ENCODE data around the gene OR5AK2. TPM values are rescaled to one million over a fixed set of nuclear protein-coding genes. Genes with fewer than 3 reads are reported as not detected.
"Not testable (repeated sequence)": the region's sequence is repeated elsewhere in the genome, so short reads cannot be mapped to it uniquely, and the experiment has no call there.

OR5AK2 gene, protein sequence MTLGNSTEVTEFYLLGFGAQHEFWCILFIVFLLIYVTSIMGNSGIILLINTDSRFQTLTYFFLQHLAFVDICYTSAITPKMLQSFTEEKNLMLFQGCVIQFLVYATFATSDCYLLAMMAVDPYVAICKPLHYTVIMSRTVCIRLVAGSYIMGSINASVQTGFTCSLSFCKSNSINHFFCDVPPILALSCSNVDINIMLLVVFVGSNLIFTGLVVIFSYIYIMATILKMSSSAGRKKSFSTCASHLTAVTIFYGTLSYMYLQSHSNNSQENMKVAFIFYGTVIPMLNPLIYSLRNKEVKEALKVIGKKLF
- total RNA-seq (2014; rRNA removed; shearing (Covaris generic)), result not detected in 2 replicates

DNA sequence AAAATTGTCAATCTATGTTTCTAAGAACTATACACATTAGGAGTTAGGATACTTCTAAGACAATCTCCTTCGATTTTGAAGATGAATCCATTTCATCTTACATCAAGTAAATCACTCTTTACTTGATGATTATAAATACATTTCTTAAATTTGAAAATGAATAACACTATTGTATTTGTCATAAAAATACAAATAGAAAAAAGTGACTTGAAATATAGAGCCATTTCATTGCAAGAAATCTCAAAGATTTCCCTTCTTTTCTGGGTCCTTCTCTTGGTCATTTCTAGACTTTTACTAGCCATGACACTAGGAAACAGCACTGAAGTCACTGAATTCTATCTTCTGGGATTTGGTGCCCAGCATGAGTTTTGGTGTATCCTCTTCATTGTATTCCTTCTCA lies at the start of gene OR5AK2:
TSS of gene OR5AK2 (plus strand) at position 301 of the 400 bp plus-strand sequence. CDS start at position 301, 0 bp downstream.
- H3K27me3 ChIP-seq (ENCODE audit: control insufficient read depth, insufficient read depth, low read length), result no peaks in the 10 kb centered on the region
- H3K4me3 ChIP-seq (ENCODE audit: insufficient read depth, low read depth, low read length), result no peak within 1 kb of the TSS

DNA sequence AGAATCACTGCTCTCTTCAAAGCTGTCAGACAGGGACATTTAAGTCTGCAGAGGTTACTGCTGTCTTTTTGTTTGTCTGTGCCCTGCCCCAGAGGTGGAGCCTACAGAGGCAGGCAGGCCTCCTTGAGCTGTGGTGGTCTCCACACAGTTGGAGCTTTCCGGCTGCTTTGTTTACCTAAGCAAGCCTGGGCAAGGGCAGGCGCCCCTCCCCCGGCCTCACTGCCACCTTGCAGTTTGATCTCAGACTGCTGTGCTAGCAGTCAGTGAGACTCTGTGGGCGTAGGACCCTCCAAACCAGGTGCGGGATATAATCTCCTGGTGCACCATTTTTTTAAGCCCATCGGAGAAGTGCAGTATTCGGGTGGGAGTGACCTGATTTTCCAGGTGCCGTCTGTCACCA lies 43.2 kb upstream of the OR5AK2 start:
- H3K27me3 ChIP-seq (ENCODE audit: control insufficient read depth, insufficient read depth, low read length); H3K4me3 ChIP-seq (ENCODE audit: insufficient read depth, low read depth, low read length); DNase-seq; H3K36me3 ChIP-seq (replicated peaks; ENCODE audit: control insufficient read depth, insufficient read depth, low read length): not testable (repeated sequence)

More for the DNA sequence above, at the start of gene OR5AK2:
- H3K36me3 ChIP-seq (replicated peaks; ENCODE audit: control insufficient read depth, insufficient read depth, low read length), result no peaks in the 10 kb centered on the region
- DNase-seq, result no peak

DNA sequence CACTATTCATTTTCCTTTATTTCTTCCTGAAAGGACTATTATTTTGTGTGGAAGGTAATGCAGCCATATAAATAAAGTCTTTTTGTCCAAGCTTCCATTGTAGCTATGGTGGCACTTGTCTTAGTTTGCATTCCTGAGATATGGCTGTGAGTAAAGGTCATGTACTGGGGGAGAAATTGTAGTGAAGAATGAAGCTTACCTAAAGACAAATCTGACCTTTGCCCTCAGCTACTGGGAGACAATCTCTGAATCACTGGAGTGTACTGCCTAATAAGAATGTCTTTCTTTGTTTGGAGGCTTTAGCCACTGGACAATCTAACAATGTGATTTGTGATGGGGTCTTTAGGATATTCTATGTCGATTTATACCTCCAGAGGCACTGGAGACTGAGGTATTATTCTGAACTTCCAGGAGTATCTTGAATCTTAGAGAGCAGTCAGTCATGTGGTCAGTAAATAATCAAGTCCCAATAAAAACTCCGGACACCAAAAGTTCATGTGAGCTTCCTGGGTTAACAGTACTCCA lies 39.7 kb upstream of the OR5AK2 start:
- H3K4me3 ChIP-seq (ENCODE audit: insufficient read depth, low read depth, low read length), result no peak overlapping the region
- no peak for DNase-seq
- H3K36me3 ChIP-seq (replicated peaks; ENCODE audit: control insufficient read depth, insufficient read depth, low read length), result no peaks in the 10 kb centered on the region
- H3K27me3 ChIP-seq (ENCODE audit: control insufficient read depth, insufficient read depth, low read length), result no peaks in the 10 kb centered on the region

DNA sequence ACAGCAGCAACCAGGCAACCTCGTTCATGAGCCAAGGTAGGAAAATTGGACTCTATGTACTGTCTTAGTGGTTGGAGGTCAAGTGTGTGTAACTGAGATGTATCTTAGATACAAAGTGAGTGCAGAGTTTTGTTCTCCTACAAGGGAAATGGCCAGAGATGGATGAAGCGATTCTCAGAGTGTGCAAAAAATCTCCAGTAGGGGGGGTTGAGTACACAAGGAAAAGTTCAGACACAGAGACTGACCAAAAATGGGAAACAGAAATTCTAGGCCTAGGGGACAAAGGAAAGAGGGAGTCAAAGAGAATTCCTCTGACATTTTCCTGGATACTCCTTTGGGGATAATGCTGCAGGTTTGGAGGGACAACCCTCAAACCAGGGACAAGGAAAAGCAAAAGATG lies 38.2 kb upstream of the OR5AK2 start:
- no peak for DNase-seq
- H3K36me3 ChIP-seq (replicated peaks; ENCODE audit: control insufficient read depth, insufficient read depth, low read length), result no peaks in the 10 kb centered on the region

DNA sequence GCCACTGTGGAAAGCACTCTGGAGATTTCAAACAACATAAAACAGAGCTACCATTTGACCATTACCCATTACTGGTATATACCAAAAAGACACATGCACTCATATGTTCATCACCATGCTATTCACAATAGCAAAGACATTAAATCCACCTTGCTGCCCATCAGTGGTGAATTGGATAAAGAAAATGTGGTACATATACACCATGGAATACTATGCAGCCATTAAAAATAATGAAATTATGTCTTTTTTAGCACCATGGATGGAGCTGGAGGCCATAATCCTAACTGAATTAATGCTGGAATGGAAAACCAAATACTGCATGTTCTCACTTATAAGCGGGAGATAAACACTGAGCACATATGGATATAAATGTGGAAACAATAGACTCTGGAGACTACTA lies 34.8 kb upstream of the OR5AK2 start:
- DNase-seq; H3K27me3 ChIP-seq (ENCODE audit: control insufficient read depth, insufficient read depth, low read length); H3K4me3 ChIP-seq (ENCODE audit: insufficient read depth, low read depth, low read length); H3K36me3 ChIP-seq (replicated peaks; ENCODE audit: control insufficient read depth, insufficient read depth, low read length): not testable (repeated sequence)

More for the DNA sequence above, 38.2 kb upstream of the OR5AK2 start:
- Histone ChIP-seq H3K27me3 (ENCODE audit: control insufficient read depth, insufficient read depth, low read length) (no peaks in the 10 kb centered on the region), H3K4me3 (ENCODE audit: insufficient read depth, low read depth, low read length) (no peak overlapping the region)

DNA sequence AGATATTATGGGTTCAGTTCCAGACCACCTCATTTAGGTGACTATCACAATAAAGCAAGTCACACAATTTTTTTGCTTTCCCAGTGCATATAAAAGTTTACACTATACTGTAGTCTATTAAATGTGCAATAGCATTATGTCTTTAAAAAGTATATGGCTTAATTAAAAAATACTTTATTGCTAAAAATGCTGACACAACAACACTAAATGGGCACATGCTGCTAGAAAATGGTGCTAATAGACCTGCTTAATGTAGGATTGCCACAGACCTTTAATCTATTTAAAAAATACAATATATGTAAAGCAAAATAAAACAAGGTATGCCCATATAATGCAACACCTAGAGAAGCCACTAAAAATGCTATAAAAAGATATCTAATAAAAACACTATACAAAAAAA lies 27.1 kb upstream of the OR5AK2 start:
- Histone ChIP-seq H3K27me3 (ENCODE audit: control insufficient read depth, insufficient read depth, low read length) (no peaks in the 10 kb centered on the region), H3K36me3 (replicated peaks; ENCODE audit: control insufficient read depth, insufficient read depth, low read length) (no peaks in the 10 kb centered on the region), H3K4me3 (ENCODE audit: insufficient read depth, low read depth, low read length) (no peak overlapping the region)
- DNase-seq, result no peak

DNA sequence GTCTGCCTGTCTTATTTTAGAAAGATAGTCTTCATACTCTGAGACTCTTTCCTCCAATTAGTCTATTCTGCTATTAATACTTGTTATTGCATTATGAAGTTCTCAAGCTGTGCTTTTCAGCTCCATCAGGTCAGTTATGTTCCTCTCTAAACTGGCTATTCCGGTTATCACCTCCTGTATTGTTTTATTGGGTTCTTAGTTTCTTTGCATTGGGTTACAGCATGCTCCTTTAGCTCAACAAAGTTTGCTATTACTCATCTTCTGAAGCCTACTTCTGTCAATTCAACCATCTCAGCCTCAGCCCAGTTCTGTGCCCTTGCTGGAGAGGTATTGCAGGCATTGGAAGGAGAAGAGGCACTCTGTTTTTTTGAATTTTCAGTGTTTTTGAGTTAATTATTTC lies 21.0 kb upstream of the OR5AK2 start:
- no peak overlapping the region for H3K4me3 ChIP-seq (ENCODE audit: insufficient read depth, low read depth, low read length)
- H3K27me3 ChIP-seq (ENCODE audit: control insufficient read depth, insufficient read depth, low read length), result no peaks in the 10 kb centered on the region
- DNase-seq, result no peak
- no peaks in the 10 kb centered on the region for H3K36me3 ChIP-seq (replicated peaks; ENCODE audit: control insufficient read depth, insufficient read depth, low read length)

GRCh38 chr11:56968524-56968923 lies 20.2 kb upstream of the OR5AK2 start:
- DNase-seq, result no peak
- Histone ChIP-seq H3K27me3 (ENCODE audit: control insufficient read depth, insufficient read depth, low read length) (no peaks in the 10 kb centered on the region), H3K4me3 (ENCODE audit: insufficient read depth, low read depth, low read length) (no peak overlapping the region), H3K36me3 (replicated peaks; ENCODE audit: control insufficient read depth, insufficient read depth, low read length) (no peaks in the 10 kb centered on the region)

- Histone ChIP-seq H3K4me3 (ENCODE audit: insufficient read depth, low read depth, low read length) (no peak overlapping the region), H3K36me3 (replicated peaks; ENCODE audit: control insufficient read depth, insufficient read depth, low read length) (no peaks in the 10 kb centered on the region), H3K27me3 (ENCODE audit: control insufficient read depth, insufficient read depth, low read length) (no peaks in the 10 kb centered on the region)
- DNase-seq, result no peak
Observed at GRCh38 chr11:56977314-56977713, 11.4 kb upstream of the OR5AK2 start.

- Histone ChIP-seq H3K36me3 (replicated peaks; ENCODE audit: control insufficient read depth, insufficient read depth, low read length) (no peaks in the 10 kb centered on the region), H3K27me3 (ENCODE audit: control insufficient read depth, insufficient read depth, low read length) (no peaks in the 10 kb centered on the region), H3K4me3 (ENCODE audit: insufficient read depth, low read depth, low read length) (no peak overlapping the region)
- DNase-seq, result no peak
Observed at GRCh38 chr11:56990702-56991101, 2.0 kb downstream of the OR5AK2 start.

DNA sequence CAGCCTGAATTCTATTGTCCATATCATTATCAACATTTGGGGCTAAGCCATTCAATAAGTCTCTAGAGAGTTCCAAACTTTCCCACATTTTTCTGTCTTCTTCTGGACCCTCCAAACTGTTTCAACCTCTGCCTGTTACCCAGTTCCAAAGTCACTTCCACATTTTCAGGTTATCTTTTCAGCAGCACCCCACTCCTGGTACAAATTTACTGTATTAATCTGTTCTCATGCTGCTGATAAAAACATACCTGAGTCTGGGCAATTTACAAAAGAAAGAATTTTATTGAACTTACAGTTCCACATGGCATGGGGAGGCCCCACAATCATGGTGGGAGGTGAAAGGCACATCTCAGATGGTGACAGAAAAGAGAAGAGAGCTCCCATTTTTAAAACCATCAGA lies 5.8 kb downstream of the OR5AK2 start:
- Histone ChIP-seq H3K27me3 (ENCODE audit: control insufficient read depth, insufficient read depth, low read length) (no peaks in the 10 kb centered on the region), H3K36me3 (replicated peaks; ENCODE audit: control insufficient read depth, insufficient read depth, low read length) (no peaks in the 10 kb centered on the region), H3K4me3 (ENCODE audit: insufficient read depth, low read depth, low read length) (no peak overlapping the region)
- DNase-seq, result no peak

DNA sequence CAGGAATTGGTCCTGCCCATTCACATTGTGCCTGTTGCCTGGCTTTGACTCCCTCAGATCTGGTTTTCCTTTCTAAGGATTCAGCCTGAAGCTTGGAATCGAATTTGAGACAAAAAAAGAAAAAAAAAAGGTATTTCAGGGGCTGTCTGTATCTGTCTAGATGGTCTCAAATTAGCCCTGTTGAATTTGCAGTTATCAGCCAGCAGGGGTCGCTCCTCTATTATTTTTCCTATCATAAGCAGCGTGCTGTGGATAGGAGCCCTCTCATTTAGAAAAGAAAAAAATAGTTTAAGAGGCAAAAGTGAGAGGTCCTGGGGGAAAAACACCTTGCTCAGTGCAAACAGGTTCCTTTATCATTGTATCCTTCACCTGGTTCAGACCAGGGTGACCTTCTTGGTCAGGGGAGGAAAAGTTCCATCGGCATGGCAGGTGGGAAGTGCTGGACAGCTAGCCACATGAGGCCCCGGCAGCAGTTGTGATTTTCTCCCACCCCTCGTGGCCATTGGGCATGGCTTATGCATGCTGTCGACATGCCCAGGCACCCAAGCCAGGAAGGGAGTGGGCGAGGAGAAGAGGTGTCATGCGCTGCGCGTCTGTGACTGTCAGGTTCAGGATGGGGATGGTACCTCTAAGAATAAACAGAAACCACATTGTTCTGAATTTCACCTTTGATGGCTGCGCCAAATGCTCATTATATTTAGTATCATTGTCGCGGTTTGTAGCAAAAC lies 13.1 kb downstream of the OR5AK2 start:
- Histone ChIP-seq H3K4me3 (ENCODE audit: insufficient read depth, low read depth, low read length) (no peak overlapping the region), H3K36me3 (replicated peaks; ENCODE audit: control insufficient read depth, insufficient read depth, low read length) (no peaks in the 10 kb centered on the region), H3K27me3 (ENCODE audit: control insufficient read depth, insufficient read depth, low read length) (no peaks in the 10 kb centered on the region)
- no peak for DNase-seq

DNA sequence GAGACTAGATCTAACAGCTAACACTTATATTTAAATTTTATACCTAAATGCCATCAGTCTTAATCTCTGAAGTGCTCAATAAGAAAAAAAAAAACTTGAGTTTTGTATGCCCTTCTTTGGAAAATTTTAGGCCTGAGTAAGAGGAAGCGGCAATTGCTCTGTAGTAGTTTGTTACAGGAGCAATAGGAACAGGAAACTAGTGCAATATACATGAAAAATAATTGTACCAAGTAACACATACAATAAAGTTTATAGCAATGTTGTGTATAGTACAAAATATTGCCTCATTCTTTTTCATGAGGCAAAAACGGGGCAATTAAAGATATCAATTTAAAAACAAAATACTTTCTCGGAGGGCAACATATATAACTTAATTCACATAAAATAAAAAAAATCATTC lies 19.7 kb downstream of the OR5AK2 start:
- H3K27me3 ChIP-seq (ENCODE audit: control insufficient read depth, insufficient read depth, low read length), result no peaks in the 10 kb centered on the region
- no peak overlapping the region for H3K4me3 ChIP-seq (ENCODE audit: insufficient read depth, low read depth, low read length)
- no peak for DNase-seq

GRCh38 chr11:57015679-57016078 lies 27.0 kb downstream of the OR5AK2 start:
- Histone ChIP-seq H3K36me3 (replicated peaks; ENCODE audit: control insufficient read depth, insufficient read depth, low read length) (no peaks in the 10 kb centered on the region), H3K27me3 (ENCODE audit: control insufficient read depth, insufficient read depth, low read length) (no peaks in the 10 kb centered on the region), H3K4me3 (ENCODE audit: insufficient read depth, low read depth, low read length) (no peak overlapping the region)
- no peak for DNase-seq

More for the DNA sequence above, 19.7 kb downstream of the OR5AK2 start:
- H3K36me3 ChIP-seq (replicated peaks; ENCODE audit: control insufficient read depth, insufficient read depth, low read length), result no peaks in the 10 kb centered on the region

- H3K36me3 ChIP-seq (replicated peaks; ENCODE audit: control insufficient read depth, insufficient read depth, low read length), result no peaks in the 10 kb centered on the region
- no peak overlapping the region for H3K4me3 ChIP-seq (ENCODE audit: insufficient read depth, low read depth, low read length)
- H3K27me3 ChIP-seq (ENCODE audit: control insufficient read depth, insufficient read depth, low read length), result no peaks in the 10 kb centered on the region
- DNase-seq, result no peak
Observed at GRCh38 chr11:57031556-57031955, 42.8 kb downstream of the OR5AK2 start.
